HepG2 (cell line): ENCODE data around the gene UBC. TPM values are rescaled to one million over a fixed set of nuclear protein-coding genes. Genes with fewer than 3 reads are reported as not detected.

Experiments used
- AGO2 ChIP-seq: fragments of 200-400 bp; formaldehyde crosslinking; optimal IDR thresholded peaks from 2 replicates; pipeline ENCODE3; 2017; ENCODE audit warnings: mild to moderate bottlenecking, low read depth, low read length, moderate library complexity
- BRD4 ChIP-seq: sonication (generic); formaldehyde crosslinking; IDR thresholded peaks from 2 replicates; pipeline ENCODE4 v1.4.0; 2020; ENCODE audit warnings: missing genetic modification reagents
- CBFB ChIP-seq: sonication (generic); formaldehyde crosslinking; IDR thresholded peaks from 2 replicates; pipeline ENCODE4 v1.4.0; 2020; ENCODE audit warnings: missing genetic modification reagents
- ELF4 ChIP-seq: sonication (generic); formaldehyde crosslinking; IDR thresholded peaks from 2 replicates; pipeline ENCODE4 v1.5.0; 2020; ENCODE audit warnings: missing genetic modification reagents, mild to moderate bottlenecking, moderate library complexity, borderline replicate concordance
- GATAD2A ChIP-seq: IDR thresholded peaks from 2 replicates; pipeline ENCODE4 v1.6.1; 2016
- HMG20A ChIP-seq: IDR thresholded peaks from 2 replicates; pipeline ENCODE4 v1.6.1; 2016; ENCODE audit warnings: borderline replicate concordance
- MTERF4 ChIP-seq: sonication (generic); formaldehyde crosslinking; IDR thresholded peaks from 2 replicates; pipeline ENCODE4 v1.8.0; 2023; ENCODE audit warnings: mild to moderate bottlenecking, missing genetic modification reagents
- NCOA2 ChIP-seq: sonication (generic); formaldehyde crosslinking; IDR thresholded peaks from 2 replicates; pipeline ENCODE4 v1.8.0; 2022; ENCODE audit warnings: inconsistent platforms
- NR2F2 ChIP-seq: IDR thresholded peaks from 2 replicates; pipeline ENCODE4 v1.6.1; 2012; ENCODE audit warnings: low read depth, inconsistent platforms, borderline replicate concordance
- RFX5 ChIP-seq: IDR thresholded peaks from 2 replicates; pipeline ENCODE4 v1.6.1; 2011; ENCODE audit warnings: low read depth, low read length, improper control_type of control experiment
- RXRA ChIP-seq: sonication (generic); formaldehyde crosslinking; IDR thresholded peaks from 2 replicates; pipeline ENCODE4 v1.5.1; 2020; ENCODE audit warnings: missing genetic modification reagents
- SMAD3 ChIP-seq: sonication (generic); formaldehyde crosslinking; IDR thresholded peaks from 2 replicates; pipeline ENCODE4 v1.4.0; 2020; ENCODE audit warnings: missing genetic modification reagents
- WIZ ChIP-seq: sonication (generic); formaldehyde crosslinking; IDR thresholded peaks from 2 replicates; pipeline ENCODE4 v1.5.1; 2020; ENCODE audit warnings: mild to moderate bottlenecking, missing genetic modification reagents
- ZBTB8A ChIP-seq: sonication (generic); formaldehyde crosslinking; IDR thresholded peaks from 2 replicates; pipeline ENCODE4 v1.4.0; 2020; ENCODE audit warnings: mild to moderate bottlenecking, low read depth, missing genetic modification reagents, borderline replicate concordance
- ZMAT3 ChIP-seq: sonication (generic); formaldehyde crosslinking; conservative IDR thresholded peaks from 2 replicates; pipeline ENCODE4 v1.7.0; 2021; ENCODE audit warnings: missing genetic modification reagents
- ZNF101 ChIP-seq: sonication (generic); formaldehyde crosslinking; IDR thresholded peaks from 2 replicates; pipeline ENCODE4 v1.4.0; 2020; ENCODE audit warnings: mild to moderate bottlenecking, low read depth, missing genetic modification reagents, borderline replicate concordance
- ZNF124 ChIP-seq: sonication (generic); formaldehyde crosslinking; IDR thresholded peaks from 2 replicates; pipeline ENCODE4 v1.4.0; 2020; ENCODE audit warnings: missing genetic modification reagents
- ZNF20 ChIP-seq: sonication (generic); formaldehyde crosslinking; IDR thresholded peaks from 2 replicates; pipeline ENCODE4 v1.4.0; 2020; ENCODE audit warnings: mild to moderate bottlenecking, moderate library complexity, missing genetic modification reagents
- ZNF256 ChIP-seq: sonication (generic); formaldehyde crosslinking; conservative IDR thresholded peaks from 2 replicates; pipeline ENCODE4 v1.4.0; 2020; ENCODE audit warnings: missing genetic modification reagents
- ZNF496 ChIP-seq: sonication (generic); formaldehyde crosslinking; IDR thresholded peaks from 2 replicates; pipeline ENCODE4 v1.8.1; 2023; ENCODE audit warnings: mild to moderate bottlenecking, moderate library complexity, missing genetic modification reagents; ENCODE audit not compliant: insufficient replicate concordance
- polyA plus RNA-seq, 8 experiments: library from polyadenylated mRNA; depleted of rRNA in 3 of 8; stranded (reverse) in 7 of 8; unstranded in 1 of 8; fragments of >200 nt; fragmentation: Illumina TruSeq in 4 of 8; extraction: Trizol in 4 of 8; gene quantifications; 2 replicates each; pipeline versions ENCODE4 v1.2.1 to v1.2.3, GENCODE V29; 2011 to 2016; ENCODE audit warnings: low read depth in 4 of 8, missing spikeins in 1 of 8, mixed read lengths in 1 of 8; ENCODE audit not compliant: insufficient read depth in 1 of 8
- total RNA-seq, 5 experiments: library from RNA; depleted of rRNA; stranded (reverse); fragments of >200 nt; fragmentation: Illumina TruSeq; extraction: Trizol; gene quantifications; 2 replicates each; pipeline ENCODE4 v1.2.3, GENCODE V29; 2016; ENCODE audit warnings: low read depth in 1 of 5
- TF ChIP-seq, protein P1 (sequence below): sonication (generic); formaldehyde crosslinking; IDR thresholded peaks from 2 replicates; pipeline ENCODE4 v1.4.0; 2020; ENCODE audit warnings: missing genetic modification reagents, low read depth, mild to moderate bottlenecking, borderline replicate concordance
- TF ChIP-seq, protein P2 (sequence below): sonication (generic); formaldehyde crosslinking; IDR thresholded peaks from 2 replicates; pipeline ENCODE4 v1.9.0; 2022; ENCODE audit warnings: low read depth, missing genetic modification reagents
- TF ChIP-seq, protein P3 (sequence below): sonication (generic); formaldehyde crosslinking; IDR thresholded peaks from 2 replicates; pipeline ENCODE4 v1.4.0; 2020; ENCODE audit warnings: mild to moderate bottlenecking, missing genetic modification reagents

UBC gene
- total and polyA plus RNA-seq, 2 of the 13 experiments (the other 11 are each of a cell fraction or from before 2014, with no cell fraction given), result 805 to 1,432 TPM

GRCh38 chr12:124914392-124915238 is at the start of gene UBC (continued):
- TF ChIP-seq, protein P1, sequence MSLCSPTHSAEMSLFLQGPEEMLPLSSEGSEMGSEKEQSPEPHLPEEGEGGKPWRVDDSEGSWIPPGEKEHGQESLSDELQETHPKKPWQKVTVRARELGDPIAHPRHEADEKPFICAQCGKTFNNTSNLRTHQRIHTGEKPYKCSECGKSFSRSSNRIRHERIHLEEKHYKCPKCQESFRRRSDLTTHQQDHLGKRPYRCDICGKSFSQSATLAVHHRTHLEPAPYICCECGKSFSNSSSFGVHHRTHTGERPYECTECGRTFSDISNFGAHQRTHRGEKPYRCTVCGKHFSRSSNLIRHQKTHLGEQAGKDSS (CRISPR knock-in tag), result no peak
- TF ChIP-seq, protein P2, sequence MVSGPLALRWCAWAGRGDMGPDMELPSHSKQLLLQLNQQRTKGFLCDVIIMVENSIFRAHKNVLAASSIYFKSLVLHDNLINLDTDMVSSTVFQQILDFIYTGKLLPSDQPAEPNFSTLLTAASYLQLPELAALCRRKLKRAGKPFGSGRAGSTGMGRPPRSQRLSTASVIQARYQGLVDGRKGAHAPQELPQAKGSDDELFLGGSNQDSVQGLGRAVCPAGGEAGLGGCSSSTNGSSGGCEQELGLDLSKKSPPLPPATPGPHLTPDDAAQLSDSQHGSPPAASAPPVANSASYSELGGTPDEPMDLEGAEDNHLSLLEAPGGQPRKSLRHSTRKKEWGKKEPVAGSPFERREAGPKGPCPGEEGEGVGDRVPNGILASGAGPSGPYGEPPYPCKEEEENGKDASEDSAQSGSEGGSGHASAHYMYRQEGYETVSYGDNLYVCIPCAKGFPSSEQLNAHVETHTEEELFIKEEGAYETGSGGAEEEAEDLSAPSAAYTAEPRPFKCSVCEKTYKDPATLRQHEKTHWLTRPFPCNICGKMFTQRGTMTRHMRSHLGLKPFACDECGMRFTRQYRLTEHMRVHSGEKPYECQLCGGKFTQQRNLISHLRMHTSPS (CRISPR knock-in tag), result no peak; the same call in 1 of the 2 replicates
- TF ChIP-seq NCOA2 (CRISPR knock-in tag) (peak; percentile 15; the same call in 1 of the 2 replicates), SMAD3 (CRISPR knock-in tag) (peak; percentile 95; the same call in 1 of the 2 replicates), ZMAT3 (CRISPR knock-in tag) (peak; percentile 96), ELF4 (CRISPR knock-in tag) (no peak), CBFB (CRISPR knock-in tag) (peak; percentile 69), ZNF496 (CRISPR knock-in tag) (no peak), ZNF256 (CRISPR knock-in tag) (peak; percentile 80; the same call in 1 of the 2 replicates), BRD4 (CRISPR knock-in tag) (peak; percentile 63; the same call in 1 of the 2 replicates), RFX5 (peak; percentile 65), HMG20A (no peak), ZNF101 (no peak), WIZ (peak; percentile 83), RXRA (no peak; the same call in 1 of the 2 replicates), AGO2 (peak; percentile 100), GATAD2A (CRISPR knock-in tag) (no peak; the same call in 1 of the 2 replicates), ZNF20 (CRISPR knock-in tag) (no peak), ZBTB8A (no peak), MTERF4 (CRISPR knock-in tag) (no peak; the same call in 1 of the 2 replicates), NR2F2 (no peak), ZNF124 (CRISPR knock-in tag) (0 out of 2 replicates have a peak, but pooled peaks have one; percentile 68)
- TF ChIP-seq, protein P3, sequence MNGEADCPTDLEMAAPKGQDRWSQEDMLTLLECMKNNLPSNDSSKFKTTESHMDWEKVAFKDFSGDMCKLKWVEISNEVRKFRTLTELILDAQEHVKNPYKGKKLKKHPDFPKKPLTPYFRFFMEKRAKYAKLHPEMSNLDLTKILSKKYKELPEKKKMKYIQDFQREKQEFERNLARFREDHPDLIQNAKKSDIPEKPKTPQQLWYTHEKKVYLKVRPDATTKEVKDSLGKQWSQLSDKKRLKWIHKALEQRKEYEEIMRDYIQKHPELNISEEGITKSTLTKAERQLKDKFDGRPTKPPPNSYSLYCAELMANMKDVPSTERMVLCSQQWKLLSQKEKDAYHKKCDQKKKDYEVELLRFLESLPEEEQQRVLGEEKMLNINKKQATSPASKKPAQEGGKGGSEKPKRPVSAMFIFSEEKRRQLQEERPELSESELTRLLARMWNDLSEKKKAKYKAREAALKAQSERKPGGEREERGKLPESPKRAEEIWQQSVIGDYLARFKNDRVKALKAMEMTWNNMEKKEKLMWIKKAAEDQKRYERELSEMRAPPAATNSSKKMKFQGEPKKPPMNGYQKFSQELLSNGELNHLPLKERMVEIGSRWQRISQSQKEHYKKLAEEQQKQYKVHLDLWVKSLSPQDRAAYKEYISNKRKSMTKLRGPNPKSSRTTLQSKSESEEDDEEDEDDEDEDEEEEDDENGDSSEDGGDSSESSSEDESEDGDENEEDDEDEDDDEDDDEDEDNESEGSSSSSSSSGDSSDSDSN, result peak; percentile 71
